Mammary epithelial cell (primary cell): ENCODE data around the gene ATP13A4.

Experiments
- CTCF ChIP-seq, 2 donors: IDR thresholded peaks in 1 of 2; conservative IDR thresholded peaks in 1 of 2; 2 replicates each; pipeline ENCODE4 v1.5.1; 2011 to 2012; ENCODE audit warnings: inconsistent platforms in 2 of 2, low read length in 2 of 2, mild to moderate bottlenecking in 2 of 2, control low read depth in 1 of 2, low read depth in 1 of 2; ENCODE audit not compliant: insufficient read depth in 1 of 2; ENCODE audit errors: extremely low read depth in 1 of 2
- EZH2 ChIP-seq: IDR thresholded peaks from 2 replicates; pipeline ENCODE4 v1.6.1; 2012; ENCODE audit warnings: low read length, inconsistent platforms, borderline replicate concordance

GRCh38 chr3:193595939-193596487 lies 41.3 kb upstream of the ATP13A4 start:
- TF ChIP-seq CTCF (conservative IDR thresholded peaks at IDR 0.05 in 1 of 2, IDR thresholded peaks at IDR 0.05 in 1 of 2; ENCODE audit: extremely low read depth in 1 of 2, insufficient read depth in 1 of 2, low read depth in 1 of 2, low read length in 2 of 2), result no peak
- TF ChIP-seq EZH2, result no peak
